ENCODE data around the gene GNLY. TPM values are rescaled to one million over a fixed set of nuclear protein-coding genes. Genes with fewer than 3 reads are reported as not detected.

The GNLY gene
- total and polyA plus RNA-seq, 9 of the 15 experiments (the other 6 are each of a cell fraction or from before 2014, with no cell fraction given), result not detected

GRCh38 chr2:85703329-85703728 lies 9.2 kb downstream of the GNLY start:
- Histone ChIP-seq H3K9me3 (replicated peaks; ENCODE audit: control insufficient read depth, insufficient read depth, low read depth, low read length) (no peaks in the 10 kb centered on the region), H3K4me3 (no peak overlapping the region), H3K27me3 (ENCODE audit: control insufficient read depth in 2 of 2, insufficient read depth in 2 of 2, low read length in 2 of 2) (peaks cover 0 to 9% of the 10 kb centered on the region in 2 experiments; a peak in 1 of 5 replicates), H3K27ac (ENCODE audit: extremely low read depth, low read depth, low read length) (no peak overlapping the region), H3K79me2 (ENCODE audit: control insufficient read depth, insufficient read depth, low read length) (no peaks in the 10 kb centered on the region), H3K4me2 (ENCODE audit: insufficient read depth, low read length) (no peak overlapping the region), H4K20me1 (replicated peaks; ENCODE audit: control insufficient read depth, insufficient read depth, low read length) (no peaks in the 10 kb centered on the region), H3K9ac (ENCODE audit: insufficient read depth in 1 of 2, low read depth in 2 of 2, low read length in 2 of 2) (no peak overlapping the region), H3K9me1 (ENCODE audit: control insufficient read depth, insufficient read depth, low read length) (no peaks in the 10 kb centered on the region), H2AFZ (ENCODE audit: low read depth, low read length) (no peak overlapping the region), H3K36me3 (ENCODE audit: control insufficient read depth, insufficient read depth, low read length) (no peaks in the 10 kb centered on the region), H3K4me1 (replicated peaks in 1 of 2; ENCODE audit: control insufficient read depth in 2 of 2, insufficient read depth in 2 of 2, low read length in 2 of 2) (peaks cover under 1 to 17% of the 10 kb centered on the region in 2 experiments; a peak in 3 of 5 replicates)
- in situ Hi-C loops (cut with MboI), result no loop called here
- FAIRE-seq (no peak), ATAC-seq (no peak), DNase-seq (ENCODE audit: extremely low read depth in 1 of 4, low spot score in 3 of 4) (no peak)
- ChIA-PET POLR2A (no interaction called here), CTCF (ENCODE audit: low intra/inter-chr PET ratio) (no interaction called here)
- TF ChIP-seq, protein P1, sequence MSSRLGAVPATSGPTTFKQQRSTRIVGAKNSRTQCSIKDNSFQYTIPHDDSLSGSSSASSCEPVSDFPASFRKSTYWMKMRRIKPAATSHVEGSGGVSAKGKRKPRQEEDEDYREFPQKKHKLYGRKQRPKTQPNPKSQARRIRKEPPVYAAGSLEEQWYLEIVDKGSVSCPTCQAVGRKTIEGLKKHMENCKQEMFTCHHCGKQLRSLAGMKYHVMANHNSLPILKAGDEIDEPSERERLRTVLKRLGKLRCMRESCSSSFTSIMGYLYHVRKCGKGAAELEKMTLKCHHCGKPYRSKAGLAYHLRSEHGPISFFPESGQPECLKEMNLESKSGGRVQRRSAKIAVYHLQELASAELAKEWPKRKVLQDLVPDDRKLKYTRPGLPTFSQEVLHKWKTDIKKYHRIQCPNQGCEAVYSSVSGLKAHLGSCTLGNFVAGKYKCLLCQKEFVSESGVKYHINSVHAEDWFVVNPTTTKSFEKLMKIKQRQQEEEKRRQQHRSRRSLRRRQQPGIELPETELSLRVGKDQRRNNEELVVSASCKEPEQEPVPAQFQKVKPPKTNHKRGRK (tag; IDR thresholded peaks at IDR 0.05), result peak; percentile 70
- TF ChIP-seq E2F5 (CRISPR knock-in tag; IDR thresholded peaks at IDR 0.05), result no peak
- intact Hi-C loops (cut with micrococcal nuclease), result no loop called here
- no TSS peak for BruUV-seq (replicated peaks)

GRCh38 chr2:85704038-85704437 lies 9.9 kb downstream of the GNLY start:
- Histone ChIP-seq H3K4me3 (no peak overlapping the region), H3K36me3 (ENCODE audit: control insufficient read depth, insufficient read depth, low read length) (no peaks in the 10 kb centered on the region), H3K4me1 (replicated peaks in 1 of 2; ENCODE audit: control insufficient read depth in 2 of 2, insufficient read depth in 2 of 2, low read length in 2 of 2) (peaks cover 0 to 17% of the 10 kb centered on the region in 2 experiments; a peak in 3 of 5 replicates), H3K9me3 (replicated peaks; ENCODE audit: control insufficient read depth, insufficient read depth, low read depth, low read length) (no peaks in the 10 kb centered on the region), H3K27ac (ENCODE audit: extremely low read depth, low read depth, low read length) (no peak overlapping the region), H3K9ac (ENCODE audit: insufficient read depth in 1 of 2, low read depth in 2 of 2, low read length in 2 of 2) (no peak overlapping the region), H3K79me2 (ENCODE audit: control insufficient read depth, insufficient read depth, low read length) (no peaks in the 10 kb centered on the region), H2AFZ (ENCODE audit: low read depth, low read length) (no peak overlapping the region), H3K4me2 (ENCODE audit: insufficient read depth, low read length) (no peak overlapping the region), H3K27me3 (ENCODE audit: control insufficient read depth in 2 of 2, insufficient read depth in 2 of 2, low read length in 2 of 2) (peaks cover 0 to 9% of the 10 kb centered on the region in 2 experiments; a peak in 2 of 5 replicates), H4K20me1 (replicated peaks; ENCODE audit: control insufficient read depth, insufficient read depth, low read length) (no peaks in the 10 kb centered on the region), H3K9me1 (ENCODE audit: control insufficient read depth, insufficient read depth, low read length) (no peaks in the 10 kb centered on the region)
- no TSS peak for BruUV-seq (replicated peaks)
- in situ Hi-C loops (cut with MboI) (no loop called here), intact Hi-C loops (cut with micrococcal nuclease) (no loop called here)
- ChIA-PET CTCF (ENCODE audit: low intra/inter-chr PET ratio) (no interaction called here), POLR2A (no interaction called here)
- WGBS (ENCODE audit: insufficient coverage, low coverage, missing lambda C conversion rate), result 11% methylated on average over 2 of the region's 3 CpGs
- DNase-seq (ENCODE audit: extremely low read depth in 1 of 4, low spot score in 3 of 4), result no peak
- no peak for FAIRE-seq
- ATAC-seq, result no peak
- TF ChIP-seq CEBPB (tag; IDR thresholded peaks at IDR 0.05) (0 out of 2 replicates have a peak, but pooled peaks have one; percentile 13), POLR2G (IDR thresholded peaks at IDR 0.05; ENCODE audit: low read depth, low read length) (no peak), BDP1 (IDR thresholded peaks at IDR 0.05; ENCODE audit: insufficient read depth, insufficient read length) (no peak), KAT2B (IDR thresholded peaks at IDR 0.05; ENCODE audit: low read depth, low read length) (no peak), FOXK1 (CRISPR knock-in tag; IDR thresholded peaks at IDR 0.05; ENCODE audit: borderline replicate concordance) (no peak), CEBPG (CRISPR knock-in tag; IDR thresholded peaks at IDR 0.05) (no peak), CEBPG (tag; conservative IDR thresholded peaks at IDR 0.05 in 1 of 2, IDR thresholded peaks at IDR 0.05 in 1 of 2) (peak in 1 of 2 experiments; percentile 68; a peak in 2 of 4 replicates), MAZ (CRISPR knock-in tag; conservative IDR thresholded peaks at IDR 0.05 in 1 of 2, IDR thresholded peaks at IDR 0.05 in 1 of 2) (no peak), RUNX1 (IDR thresholded peaks at IDR 0.05; ENCODE audit: low read depth) (no peak), MCM5 (IDR thresholded peaks at IDR 0.05; ENCODE audit: low read depth) (no peak), KAT7 (CRISPR knock-in tag; IDR thresholded peaks at IDR 0.05; ENCODE audit: borderline replicate concordance) (no peak)
- TF ChIP-seq, protein P2, sequence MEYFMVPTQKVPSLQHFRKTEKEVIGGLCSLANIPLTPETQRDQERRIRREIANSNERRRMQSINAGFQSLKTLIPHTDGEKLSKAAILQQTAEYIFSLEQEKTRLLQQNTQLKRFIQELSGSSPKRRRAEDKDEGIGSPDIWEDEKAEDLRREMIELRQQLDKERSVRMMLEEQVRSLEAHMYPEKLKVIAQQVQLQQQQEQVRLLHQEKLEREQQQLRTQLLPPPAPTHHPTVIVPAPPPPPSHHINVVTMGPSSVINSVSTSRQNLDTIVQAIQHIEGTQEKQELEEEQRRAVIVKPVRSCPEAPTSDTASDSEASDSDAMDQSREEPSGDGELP (CRISPR knock-in tag; IDR thresholded peaks at IDR 0.05; ENCODE audit: borderline replicate concordance), result no peak
